GM12801 (cell line): ENCODE measurements around the gene MBP.

Experiments used
- CTCF ChIP-seq: IDR thresholded peaks from one replicate; pipeline ENCODE4 v1.5.1; 2011; ENCODE audit warnings: control low read depth; ENCODE audit not compliant: insufficient read length; ENCODE audit errors: extremely low read depth

MBP gene

GRCh38 chr18:77131652-77132368, 773 bp downstream of the MBP start:
- TF ChIP-seq CTCF = no peak

- no peak for TF ChIP-seq CTCF
These were observed 1.4 kb downstream of the MBP start for GRCh38 chr18:77131100-77131651.

GRCh38 chr18:77130229-77131099, 2.1 kb downstream of the MBP start:
- no peak for TF ChIP-seq CTCF

GRCh38 chr18:77129150-77129551, 3.4 kb downstream of the MBP start:
- TF ChIP-seq CTCF = no peak

GRCh38 chr18:77127769-77128671, 4.6 kb downstream of the MBP start:
- no peak for TF ChIP-seq CTCF

GRCh38 chr18:77124452-77124922, 8.1 kb downstream of the MBP start:
- no peak for TF ChIP-seq CTCF
